GM18505 (cell line): Measurements from ENCODE around the gene BLTP2.
"Not testable (repeated sequence)": the region's sequence is repeated elsewhere in the genome, so short reads cannot be mapped to it uniquely, and the experiment has no call there.

Experiments
- ATAC-seq: cut with Tn5 transposase; IDR thresholded peaks from one replicate; pipeline ENCODE4 v1.9.1; 2021; ENCODE audit not compliant: unreplicated experiment
- POLR2A ChIP-seq: IDR thresholded peaks from 4 replicates; pipeline ENCODE4 v1.6.1; 2011; ENCODE audit warnings: borderline replicate concordance; ENCODE audit not compliant: insufficient read depth, insufficient read length; ENCODE audit errors: extremely low read depth

The BLTP2 gene

GRCh38 chr17:28634206-28634865, 10.6 kb downstream of the BLTP2 start:
- TF ChIP-seq POLR2A: no peak
- no peak for ATAC-seq

- TF ChIP-seq POLR2A: no peak
- no peak for ATAC-seq
Measured at GRCh38 chr17:28626818-28627217, 18.1 kb downstream of the BLTP2 start.

- TF ChIP-seq POLR2A: no peak
- ATAC-seq: no peak
Measured at GRCh38 chr17:28624148-28624547, 20.8 kb downstream of the BLTP2 start.

DNA sequence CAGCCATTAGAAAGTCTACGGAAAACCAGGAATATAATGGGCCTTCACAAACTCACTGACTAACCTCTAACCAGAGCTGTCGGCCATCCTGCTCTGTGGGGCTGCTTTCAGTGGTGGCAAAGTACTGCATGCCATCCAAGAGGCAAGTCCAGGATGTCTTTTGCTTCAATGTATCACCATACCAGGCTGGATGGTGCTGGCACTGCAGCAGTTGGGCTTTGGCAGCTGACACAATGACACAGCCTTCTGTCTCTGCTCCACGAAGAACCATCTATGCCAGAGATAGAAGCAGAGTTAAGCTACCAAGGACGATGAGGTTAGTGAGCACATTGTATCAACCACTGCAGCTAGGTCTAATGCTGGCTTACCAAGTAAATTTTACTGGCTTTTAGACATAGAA, 21.3 kb downstream of the BLTP2 start:
- no peak for ATAC-seq

GRCh38 chr17:28622186-28622585, 22.8 kb downstream of the BLTP2 start:
- TF ChIP-seq POLR2A: no peak
- no peak for ATAC-seq

More for the DNA sequence above, 21.3 kb downstream of the BLTP2 start:
- TF ChIP-seq POLR2A: no peak

GRCh38 chr17:28620010-28620409, 24.9 kb downstream of the BLTP2 start:
- no peak for ATAC-seq
- no peak for TF ChIP-seq POLR2A

GRCh38 chr17:28618464-28618863, 26.5 kb downstream of the BLTP2 start:
- no peak for ATAC-seq
- TF ChIP-seq POLR2A: no peak

- ATAC-seq: no peak
- TF ChIP-seq POLR2A: no peak
Measured at GRCh38 chr17:28616281-28616680, 28.7 kb downstream of the BLTP2 start.

- ATAC-seq: no peak
- TF ChIP-seq POLR2A: no peak
Measured at GRCh38 chr17:28615260-28615940, 29.6 kb downstream of the BLTP2 start.

GRCh38 chr17:28613931-28614381, 31.0 kb downstream of the BLTP2 start, which contains the start of gene RSKR:
Gene RSKR, minus strand, starts transcription at chr17:28614185. Its CDS starts 24 bp downstream, at chr17:28614161.
- ATAC-seq: no peak
- TF ChIP-seq POLR2A: no peak

DNA sequence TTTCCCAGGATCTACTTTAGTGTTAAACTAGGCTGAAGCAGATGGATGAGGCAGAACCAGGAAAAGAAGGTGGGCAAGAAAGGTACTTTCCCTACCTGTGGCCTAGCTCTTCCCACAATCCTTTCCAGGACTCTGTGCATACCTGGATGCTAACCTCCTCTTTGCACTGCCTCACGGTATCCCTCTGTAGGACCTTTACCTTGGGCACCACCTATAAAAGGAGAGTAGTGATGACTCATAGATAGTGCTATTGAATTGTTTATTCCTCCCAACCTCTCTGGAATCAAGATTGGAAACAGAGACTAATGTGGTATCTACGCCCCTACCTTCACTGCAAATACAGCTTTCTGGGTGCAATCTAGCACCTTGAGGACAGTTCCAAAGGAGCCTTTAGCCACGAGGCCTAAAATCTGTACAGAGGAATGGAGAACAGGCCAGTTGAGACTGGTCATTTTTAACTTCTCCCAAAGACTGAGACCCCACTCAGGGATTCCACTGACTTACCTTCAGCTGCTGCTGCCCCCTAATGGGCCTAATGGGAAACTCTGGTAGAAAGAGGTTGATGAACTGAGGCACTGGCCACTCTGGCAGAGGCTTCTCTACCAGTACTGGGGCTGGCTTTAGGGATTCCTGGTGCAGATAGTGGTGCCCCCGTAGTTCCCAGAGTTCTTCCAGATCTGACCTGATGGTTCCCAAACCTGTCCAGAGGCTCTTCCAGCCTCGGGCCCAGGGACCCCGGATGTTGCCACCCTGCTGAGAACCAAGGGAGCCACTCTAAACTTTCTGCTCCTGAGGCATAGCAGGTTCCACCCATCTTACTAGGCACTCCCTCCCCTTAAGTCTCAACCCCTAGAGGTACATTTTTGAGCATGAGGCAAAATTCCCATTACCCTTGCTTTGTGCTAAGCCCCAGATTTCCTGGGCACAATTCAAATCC, 31.8 kb downstream of the BLTP2 start:
- ATAC-seq: no peak
- no peak for TF ChIP-seq POLR2A

DNA sequence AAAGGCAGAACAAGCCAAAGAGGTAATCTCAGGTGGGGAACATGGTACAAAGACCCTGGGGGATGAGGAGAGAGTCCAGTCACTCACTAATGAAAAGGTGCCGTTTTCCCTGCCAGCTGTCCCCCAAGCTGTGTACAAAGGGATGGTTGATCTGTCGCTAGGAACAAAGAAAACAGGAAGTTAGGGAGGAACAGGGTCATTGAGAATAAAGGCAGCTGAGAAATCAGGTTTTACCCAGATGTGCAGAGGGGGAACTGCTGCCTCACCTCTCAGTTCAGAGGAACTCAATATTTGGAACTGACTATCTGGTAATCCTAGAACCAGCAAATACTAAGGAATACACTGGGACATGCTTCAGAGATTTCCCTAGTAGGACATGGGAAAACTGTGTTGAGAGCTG, 32.4 kb downstream of the BLTP2 start:
- ATAC-seq: no peak
- TF ChIP-seq POLR2A: no peak

GRCh38 chr17:28610376-28610775, 34.6 kb downstream of the BLTP2 start:
- TF ChIP-seq POLR2A: no peak
- ATAC-seq: no peak

GRCh38 chr17:28604031-28604430, 40.9 kb downstream of the BLTP2 start:
- not testable (repeated sequence) for ATAC-seq
